ACC112 (cell line): Measurements from ENCODE around the gene WWOX.

Source experiments
- H2AFZ ChIP-seq: fragments of 200-600 bp; sonication (generic); one replicate; pipeline ENCODE4 v1.6.0; 2017; ENCODE audit warnings: antibody characterized with exemption, low read length; ENCODE audit not compliant: unreplicated experiment
- H3K27ac ChIP-seq: fragments of 200-600 bp; sonication (generic); 2 replicates; pipeline ENCODE4 v1.5.1; 2014; ENCODE audit warnings: low read depth, mild to moderate bottlenecking, antibody characterized with exemption, low read length, moderate library complexity
- H3K27me3 ChIP-seq: fragments of 200-600 bp; sonication (generic); 2 replicates; pipeline ENCODE4 v1.6.1; 2014; ENCODE audit warnings: mild to moderate bottlenecking, antibody characterized with exemption, low read length, moderate library complexity, mixed read lengths; ENCODE audit not compliant: insufficient read depth
- H3K36me3 ChIP-seq: fragments of 200-600 bp; sonication (generic); 2 replicates; pipeline ENCODE4 v1.6.1; 2016; ENCODE audit warnings: mild to moderate bottlenecking, antibody characterized with exemption, low read length, moderate library complexity, mixed read lengths; ENCODE audit not compliant: insufficient read depth
- H3K4me1 ChIP-seq: fragments of 200-600 bp; sonication (generic); one replicate; pipeline ENCODE4 v1.6.1; 2016; ENCODE audit warnings: low read length, mixed read lengths; ENCODE audit not compliant: insufficient read depth, unreplicated experiment, control insufficient read depth
- H3K4me3 ChIP-seq: fragments of 200-600 bp; sonication (generic); 2 replicates; pipeline ENCODE4 v1.5.1; 2014; ENCODE audit warnings: mild to moderate bottlenecking, low read depth, low read length
- H3K79me2 ChIP-seq: fragments of 200-600 bp; sonication (generic); one replicate; pipeline ENCODE4 v1.6.0; 2016; ENCODE audit warnings: low read length; ENCODE audit not compliant: control insufficient read depth, unreplicated experiment, insufficient read depth

The WWOX gene

GRCh38 chr16:78982096-78982744 is 882.8 kb downstream of the WWOX start:
- H3K79me2 ChIP-seq: no peaks in the 10 kb centered on the region
- no peak overlapping the region for H3K4me3 ChIP-seq
- H3K27ac ChIP-seq: no peak overlapping the region
- no peaks in the 10 kb centered on the region for H3K36me3 ChIP-seq
- H3K27me3 ChIP-seq: no peaks in the 10 kb centered on the region
- H3K4me1 ChIP-seq: no peaks in the 10 kb centered on the region
- H2AFZ ChIP-seq: no peak overlapping the region

- no peak overlapping the region for H3K4me3 ChIP-seq
- no peaks in the 10 kb centered on the region for H3K27me3 ChIP-seq
- no peaks in the 10 kb centered on the region for H3K4me1 ChIP-seq
- H2AFZ ChIP-seq: no peak overlapping the region
- H3K36me3 ChIP-seq: no peaks in the 10 kb centered on the region
- no peak overlapping the region for H3K27ac ChIP-seq
- no peaks in the 10 kb centered on the region for H3K79me2 ChIP-seq
Observed at GRCh38 chr16:78984324-78984723, 884.9 kb downstream of the WWOX start.

GRCh38 chr16:78984887-78985464 is 885.5 kb downstream of the WWOX start:
- no peaks in the 10 kb centered on the region for H3K27me3 ChIP-seq
- no peak overlapping the region for H3K4me3 ChIP-seq
- H3K27ac ChIP-seq: no peak overlapping the region
- no peak overlapping the region for H2AFZ ChIP-seq
- no peaks in the 10 kb centered on the region for H3K79me2 ChIP-seq
- no peaks in the 10 kb centered on the region for H3K4me1 ChIP-seq
- H3K36me3 ChIP-seq: no peaks in the 10 kb centered on the region

GRCh38 chr16:78985716-78986605 is 886.5 kb downstream of the WWOX start:
- Histone ChIP-seq H3K27me3 (no peaks in the 10 kb centered on the region), H3K27ac (no peak overlapping the region), H3K4me3 (no peak overlapping the region), H3K79me2 (no peaks in the 10 kb centered on the region), H3K36me3 (no peaks in the 10 kb centered on the region), H2AFZ (no peak overlapping the region), H3K4me1 (no peaks in the 10 kb centered on the region)

GRCh38 chr16:78987666-78988065 is 888.2 kb downstream of the WWOX start:
- Histone ChIP-seq H3K27me3 (no peaks in the 10 kb centered on the region), H3K4me1 (no peaks in the 10 kb centered on the region), H3K27ac (no peak overlapping the region), H3K79me2 (no peaks in the 10 kb centered on the region), H3K36me3 (no peaks in the 10 kb centered on the region), H3K4me3 (no peak overlapping the region), H2AFZ (no peak overlapping the region)

- no peak overlapping the region for H3K4me3 ChIP-seq
- no peaks in the 10 kb centered on the region for H3K79me2 ChIP-seq
- H3K27me3 ChIP-seq: no peaks in the 10 kb centered on the region
- no peaks in the 10 kb centered on the region for H3K4me1 ChIP-seq
- H2AFZ ChIP-seq: no peak overlapping the region
- no peaks in the 10 kb centered on the region for H3K36me3 ChIP-seq
- no peak overlapping the region for H3K27ac ChIP-seq
Observed at GRCh38 chr16:78988361-78988969, 889.0 kb downstream of the WWOX start.

GRCh38 chr16:78990309-78990701 is 890.9 kb downstream of the WWOX start:
- Histone ChIP-seq H2AFZ (no peak overlapping the region), H3K27me3 (no peaks in the 10 kb centered on the region), H3K27ac (no peak overlapping the region), H3K79me2 (no peaks in the 10 kb centered on the region), H3K4me3 (no peak overlapping the region), H3K36me3 (no peaks in the 10 kb centered on the region), H3K4me1 (no peaks in the 10 kb centered on the region)

GRCh38 chr16:78992001-78992400 is 892.5 kb downstream of the WWOX start:
- Histone ChIP-seq H3K79me2 (no peaks in the 10 kb centered on the region), H3K4me1 (no peaks in the 10 kb centered on the region), H3K27me3 (no peaks in the 10 kb centered on the region), H3K27ac (no peak overlapping the region), H3K4me3 (no peak overlapping the region), H3K36me3 (no peaks in the 10 kb centered on the region), H2AFZ (no peak overlapping the region)

GRCh38 chr16:78993346-78993745 is 893.9 kb downstream of the WWOX start:
- Histone ChIP-seq H3K27me3 (no peaks in the 10 kb centered on the region), H2AFZ (no peak overlapping the region), H3K36me3 (no peaks in the 10 kb centered on the region), H3K4me1 (no peaks in the 10 kb centered on the region), H3K4me3 (no peak overlapping the region), H3K27ac (no peak overlapping the region), H3K79me2 (no peaks in the 10 kb centered on the region)

- H3K27ac ChIP-seq: no peak overlapping the region
- H3K79me2 ChIP-seq: no peaks in the 10 kb centered on the region
- no peak overlapping the region for H2AFZ ChIP-seq
- no peaks in the 10 kb centered on the region for H3K4me1 ChIP-seq
- H3K27me3 ChIP-seq: no peaks in the 10 kb centered on the region
- H3K36me3 ChIP-seq: no peaks in the 10 kb centered on the region
- H3K4me3 ChIP-seq: no peak overlapping the region
Observed at GRCh38 chr16:78994135-78994745, 894.8 kb downstream of the WWOX start.
